GM12878 (cell line): ENCODE data around the gene MAGEA6. TPM values are rescaled to one million over a fixed set of nuclear protein-coding genes. Genes with fewer than 3 reads are reported as not detected.
"Not testable (repeated sequence)": the region's sequence is repeated elsewhere in the genome, so short reads cannot be mapped to it uniquely, and the experiment has no call there.

Experiments used
- ATAC-seq: fragments of 200-7000 bp; cut with Tn5 transposase; 3 replicates; pipeline ENCODE4 v1.9.1; 2020; ENCODE audit warnings: mild to moderate bottlenecking, moderate library complexity
- BruUV-seq: library from RNA; stranded (reverse); fragments of 400-500 nt; replicated peaks from 2 replicates; lab custom pipeline; 2021; lab: Mats Ljungman, UMichigan
- CTCF ChIA-PET: fragments of 300-600 bp; sonication (Branson Sonifier 250); formaldehyde crosslinking; extraction: SDS; loops from one replicate; lab custom pipeline; 2021; ENCODE audit warnings: inconsistent platforms; lab: Yijun Ruan, JAX
- POLR2A ChIA-PET: fragments of 350-600 bp; formaldehyde crosslinking; extraction: SDS; loops from one replicate; lab custom pipeline; 2021; ENCODE audit warnings: inconsistent platforms; lab: Charles Lee
- RAD21 ChIA-PET: fragments of 300-600 bp; sonication (Branson Sonifier 250); formaldehyde crosslinking; loops from one replicate; lab custom pipeline; 2023; ENCODE audit warnings: antibody characterized with exemption; ENCODE audit not compliant: unreplicated experiment; lab: Charles Lee
- SMC1A ChIA-PET: fragments of 300-600 bp; sonication (Branson Sonifier 250); formaldehyde crosslinking; loops from one replicate; lab custom pipeline; 2023; ENCODE audit not compliant: unreplicated experiment, uncharacterized antibody; lab: Charles Lee
- DNase-seq: peaks from one replicate; pipeline ENCODE4 v3.0.0-alpha.2; 2011; ENCODE audit warnings: low read depth, low spot score
- FAIRE-seq: peaks from 3 replicates; lab custom pipeline; 2011; peaks lifted over from hg19 to GRCh38; lab: Jason Lieb, UNC
- H2AFZ ChIP-seq: 2 replicates; pipeline ENCODE4 v1.6.0; 2011; ENCODE audit warnings: low read depth, low read length, control low read depth; ENCODE audit not compliant: control insufficient read depth
- H3K27ac ChIP-seq: 2 replicates; pipeline ENCODE4 v1.5.1; 2011; ENCODE audit warnings: control low read depth; ENCODE audit not compliant: control insufficient read depth, insufficient read depth
- H3K27me3 ChIP-seq, 2 experiments: replicated peaks in 1 of 2; 2 replicates each; pipeline versions ENCODE4 v1.6.0 to v1.6.1; 2011; ENCODE audit warnings: low read length in 1 of 2; ENCODE audit not compliant: control insufficient read depth in 2 of 2, insufficient read depth in 2 of 2
- H3K36me3 ChIP-seq, 2 experiments: 2 replicates each; pipeline ENCODE4 v1.5.1; 2011; ENCODE audit warnings: low read length in 1 of 2; ENCODE audit not compliant: control insufficient read depth in 2 of 2, insufficient read depth in 2 of 2
- H3K4me1 ChIP-seq: 2 replicates; pipeline ENCODE4 v1.6.1; 2011; ENCODE audit warnings: mild to moderate bottlenecking, low read length, moderate library complexity, mixed read lengths; ENCODE audit not compliant: control insufficient read depth, insufficient read depth
- H3K4me2 ChIP-seq: 2 replicates; pipeline ENCODE4 v1.6.0; 2011; ENCODE audit warnings: control low read depth; ENCODE audit not compliant: control insufficient read depth, insufficient read depth
- H3K4me3 ChIP-seq: fragments of 200-600 bp; sonication (generic); 2 replicates; pipeline ENCODE4 v1.5.1; 2016
- H3K79me2 ChIP-seq: 2 replicates; pipeline ENCODE4 v1.6.0; 2011; ENCODE audit warnings: low read length; ENCODE audit not compliant: control insufficient read depth, insufficient read depth
- H3K9ac ChIP-seq: 2 replicates; pipeline ENCODE4 v1.8.0; 2011; ENCODE audit warnings: low read length, control low read depth, mixed read lengths; ENCODE audit not compliant: control insufficient read depth, insufficient read depth
- H3K9me3 ChIP-seq: replicated peaks from 3 replicates; pipeline ENCODE4 v1.5.1; 2011; ENCODE audit warnings: mild to moderate bottlenecking, low read length; ENCODE audit not compliant: control insufficient read depth, insufficient read depth
- H4K20me1 ChIP-seq: 2 replicates; pipeline ENCODE4 v1.6.0; 2011; ENCODE audit not compliant: control insufficient read depth, insufficient read depth
- EED ChIP-seq: sonication (generic); IDR thresholded peaks from 2 replicates; pipeline ENCODE4 v1.6.1; 2016; ENCODE audit warnings: antibody characterized with exemption, low read depth
- STAT1 ChIP-seq: fragments of 450-650 bp; conservative IDR thresholded peaks from 2 replicates; pipeline ENCODE4 v1.6.1; 2014; ENCODE audit warnings: antibody characterized with exemption, mild to moderate bottlenecking
- WGBS: methylation state at CpG from one replicate; pipeline ENCODE4 v1.1.6; 2016; ENCODE audit warnings: low lambda C conversion rate; ENCODE audit not compliant: insufficient replicate concordance, insufficient coverage; ENCODE audit errors: missing lambda C conversion rate; 5-methylcytosine and 5-hydroxymethylcytosine counted together
- in situ Hi-C: fragments of 300-500 bp; cut with MboI; formaldehyde crosslinking; loops from 9 replicates; pipeline ENCODE4 v1.14.3; 2018; ENCODE audit warnings: mixed read lengths
- intact Hi-C: fragments of 100-400 bp; cut with micrococcal nuclease; formaldehyde crosslinking; loops from one replicate; pipeline ENCODE4 v1.14.2; 2022; ENCODE audit not compliant: unreplicated experiment
- polyA plus RNA-seq, 11 experiments: library from polyadenylated mRNA; depleted of rRNA in 4 of 11; unstranded in 6 of 11; stranded (reverse) in 5 of 11; fragments of >200 nt; fragmentation: Nextera tagmentation in 4 of 11; fragmentation: Illumina TruSeq in 1 of 11; extraction: Ambion mirVana in 4 of 11; extraction: Trizol in 1 of 11; gene quantifications; 1 replicate in 1 of 11; 2 replicates in 10 of 11; pipeline versions ENCODE4 v1.2.1 to v1.2.3, GENCODE V29; 2011 to 2016; ENCODE audit warnings: inconsistent platforms in 2 of 11, missing spikeins in 2 of 11, low read depth in 1 of 11
- total RNA-seq, 4 experiments: library from RNA; depleted of rRNA in 3 of 4; stranded (reverse); fragments of >200 nt in 3 of 4; fragmentation: Illumina TruSeq in 1 of 4; extraction: Trizol in 1 of 4; gene quantifications; 2 replicates each; pipeline versions ENCODE4 v1.2.1 to v1.2.3, GENCODE V29; 2013 to 2021
- TF ChIP-seq, protein P1 (sequence below): fragments of 450-650 bp; IDR thresholded peaks from 2 replicates; pipeline ENCODE4 v1.6.1; 2014; ENCODE audit warnings: mild to moderate bottlenecking
- TF ChIP-seq, protein P2 (sequence below): IDR thresholded peaks from 2 replicates; pipeline ENCODE4 v1.6.1; 2012; ENCODE audit warnings: mild to moderate bottlenecking, low read depth, low read length
- TF ChIP-seq, protein P3 (sequence below), 3 experiments: IDR thresholded peaks in 2 of 3; conservative IDR thresholded peaks in 1 of 3; 2 replicates each; pipeline ENCODE4 v1.5.1; 2011; ENCODE audit warnings: low read depth in 3 of 3, low read length in 3 of 3, mild to moderate bottlenecking in 3 of 3, control low read depth in 2 of 3, moderate library complexity in 2 of 3, inconsistent platforms in 1 of 3, mixed read lengths in 1 of 3; ENCODE audit not compliant: control insufficient read depth in 2 of 3, insufficient read depth in 1 of 3; ENCODE audit errors: extremely low read depth in 1 of 3

Gene MAGEA6
- total and polyA plus RNA-seq, 10 of the 15 experiments (the other 5 are each of a cell fraction or from before 2014, with no cell fraction given) = 0.38 to 2.7 TPM; not detected in 8

DNA sequence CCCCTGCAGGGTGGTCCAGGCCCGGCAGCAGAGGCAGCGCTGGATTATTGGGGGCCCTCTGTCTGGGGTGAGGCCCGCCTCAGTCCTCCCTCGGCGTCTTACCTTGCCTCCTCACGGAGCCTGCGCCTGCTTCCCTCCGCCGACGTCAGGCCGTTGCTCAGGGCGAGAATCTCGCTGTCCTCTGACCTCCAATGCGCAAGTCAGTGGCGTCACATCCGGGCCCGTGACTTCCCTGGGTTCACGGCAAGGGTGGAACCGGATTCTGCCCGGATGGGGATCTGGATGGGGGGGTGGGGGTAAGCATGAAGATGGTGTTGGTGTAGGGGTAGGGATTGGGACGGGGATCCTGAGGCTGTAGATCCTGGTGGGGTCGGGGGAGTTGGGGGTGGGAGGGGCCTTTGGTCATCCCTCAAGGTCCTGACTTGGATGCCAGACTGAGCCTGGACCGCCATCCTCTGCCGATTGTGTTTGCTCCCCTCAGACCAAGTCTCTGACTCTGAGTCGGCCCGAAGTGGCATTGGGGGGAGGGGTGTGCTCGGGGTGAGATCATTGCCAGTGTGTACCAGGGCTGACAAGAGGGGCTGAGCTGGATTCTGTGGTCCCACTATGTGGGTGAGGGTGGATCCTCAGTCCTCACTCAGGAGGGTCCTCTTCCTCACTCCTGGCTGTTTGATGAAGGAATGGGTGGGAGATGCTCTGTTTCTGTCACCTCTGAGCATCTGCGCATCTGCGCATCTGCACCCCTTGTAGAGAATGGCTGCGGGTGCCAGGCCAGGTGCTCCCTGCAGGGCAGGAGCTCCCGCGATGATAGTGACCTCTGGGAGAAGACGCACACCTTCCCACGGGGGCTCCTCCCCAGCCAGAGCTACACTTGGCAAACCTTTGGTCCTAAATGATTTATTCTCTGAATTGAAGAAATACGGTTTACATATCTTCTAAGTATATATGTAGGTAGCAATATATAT lies 15.5 kb downstream of the MAGEA6 start, which contains the start of gene MAGEA2:
TSS of gene MAGEA2 (minus strand) at position 157 of the 965 bp plus-strand sequence. CDS start 2,479 bp downstream, outside the sequence.
- H3K4me2 ChIP-seq, CTCF ChIA-PET, RAD21 ChIA-PET, H3K27me3 ChIP-seq, H4K20me1 ChIP-seq, BruUV-seq, FAIRE-seq, DNase-seq, ATAC-seq, H3K4me1 ChIP-seq, H3K9ac ChIP-seq, H3K36me3 ChIP-seq, H3K4me3 ChIP-seq, POLR2A ChIA-PET, H3K79me2 ChIP-seq, H3K27ac ChIP-seq, H2AFZ ChIP-seq, intact Hi-C loops, SMC1A ChIA-PET, H3K9me3 ChIP-seq: not testable (repeated sequence)
- in situ Hi-C loops = loop anchor here (25.0 kb wide), 1 partner anchor 92 kb away; no protein-coding TSS in a partner anchor
- WGBS = no CpG with 5 or more reads among the region's 35 CpGs

DNA sequence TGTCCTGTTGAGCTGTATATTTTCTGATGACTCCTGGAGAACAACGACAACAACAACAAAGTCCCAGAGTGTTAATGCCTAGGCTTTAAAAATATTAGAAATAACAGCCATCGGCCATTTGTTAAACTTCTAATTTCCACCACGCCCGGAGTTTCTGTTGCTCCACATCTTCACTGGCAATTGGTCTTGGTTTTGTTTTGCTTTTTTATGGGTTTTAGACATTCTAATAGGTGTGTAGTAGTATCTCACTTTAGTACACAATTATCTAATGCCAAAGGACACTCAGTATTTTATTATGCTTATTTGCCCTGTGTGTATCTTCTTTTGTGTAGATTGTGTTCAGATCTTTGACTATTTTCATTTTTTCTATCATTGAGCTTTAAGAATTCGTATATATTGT lies 30.9 kb downstream of the MAGEA6 start:
- ChIA-PET RAD21 (no interaction called here), CTCF (no interaction called here), SMC1A (no interaction called here), POLR2A (no interaction called here)
- in situ Hi-C loops (no loop called here), intact Hi-C loops (no loop called here)
- Histone ChIP-seq H3K9ac (no peak overlapping the region), H3K36me3 (no peaks in the 10 kb centered on the region), H3K4me1 (no peaks in the 10 kb centered on the region), H3K4me3 (no peak overlapping the region), H4K20me1 (no peaks in the 10 kb centered on the region), H3K27me3 (no peaks in the 10 kb centered on the region), H3K4me2 (no peak overlapping the region), H3K9me3 (no peaks in the 10 kb centered on the region), H2AFZ (no peak overlapping the region), H3K27ac (no peak overlapping the region), H3K79me2 (no peaks in the 10 kb centered on the region)
- ATAC-seq (no peak), DNase-seq (no peak), FAIRE-seq (no peak)
- TF ChIP-seq EED (no peak), STAT1 (no peak)
- TF ChIP-seq, protein P1, sequence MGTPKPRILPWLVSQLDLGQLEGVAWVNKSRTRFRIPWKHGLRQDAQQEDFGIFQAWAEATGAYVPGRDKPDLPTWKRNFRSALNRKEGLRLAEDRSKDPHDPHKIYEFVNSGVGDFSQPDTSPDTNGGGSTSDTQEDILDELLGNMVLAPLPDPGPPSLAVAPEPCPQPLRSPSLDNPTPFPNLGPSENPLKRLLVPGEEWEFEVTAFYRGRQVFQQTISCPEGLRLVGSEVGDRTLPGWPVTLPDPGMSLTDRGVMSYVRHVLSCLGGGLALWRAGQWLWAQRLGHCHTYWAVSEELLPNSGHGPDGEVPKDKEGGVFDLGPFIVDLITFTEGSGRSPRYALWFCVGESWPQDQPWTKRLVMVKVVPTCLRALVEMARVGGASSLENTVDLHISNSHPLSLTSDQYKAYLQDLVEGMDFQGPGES = no peak
- TF ChIP-seq, protein P2, sequence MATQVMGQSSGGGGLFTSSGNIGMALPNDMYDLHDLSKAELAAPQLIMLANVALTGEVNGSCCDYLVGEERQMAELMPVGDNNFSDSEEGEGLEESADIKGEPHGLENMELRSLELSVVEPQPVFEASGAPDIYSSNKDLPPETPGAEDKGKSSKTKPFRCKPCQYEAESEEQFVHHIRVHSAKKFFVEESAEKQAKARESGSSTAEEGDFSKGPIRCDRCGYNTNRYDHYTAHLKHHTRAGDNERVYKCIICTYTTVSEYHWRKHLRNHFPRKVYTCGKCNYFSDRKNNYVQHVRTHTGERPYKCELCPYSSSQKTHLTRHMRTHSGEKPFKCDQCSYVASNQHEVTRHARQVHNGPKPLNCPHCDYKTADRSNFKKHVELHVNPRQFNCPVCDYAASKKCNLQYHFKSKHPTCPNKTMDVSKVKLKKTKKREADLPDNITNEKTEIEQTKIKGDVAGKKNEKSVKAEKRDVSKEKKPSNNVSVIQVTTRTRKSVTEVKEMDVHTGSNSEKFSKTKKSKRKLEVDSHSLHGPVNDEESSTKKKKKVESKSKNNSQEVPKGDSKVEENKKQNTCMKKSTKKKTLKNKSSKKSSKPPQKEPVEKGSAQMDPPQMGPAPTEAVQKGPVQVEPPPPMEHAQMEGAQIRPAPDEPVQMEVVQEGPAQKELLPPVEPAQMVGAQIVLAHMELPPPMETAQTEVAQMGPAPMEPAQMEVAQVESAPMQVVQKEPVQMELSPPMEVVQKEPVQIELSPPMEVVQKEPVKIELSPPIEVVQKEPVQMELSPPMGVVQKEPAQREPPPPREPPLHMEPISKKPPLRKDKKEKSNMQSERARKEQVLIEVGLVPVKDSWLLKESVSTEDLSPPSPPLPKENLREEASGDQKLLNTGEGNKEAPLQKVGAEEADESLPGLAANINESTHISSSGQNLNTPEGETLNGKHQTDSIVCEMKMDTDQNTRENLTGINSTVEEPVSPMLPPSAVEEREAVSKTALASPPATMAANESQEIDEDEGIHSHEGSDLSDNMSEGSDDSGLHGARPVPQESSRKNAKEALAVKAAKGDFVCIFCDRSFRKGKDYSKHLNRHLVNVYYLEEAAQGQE = no peak
- TF ChIP-seq, protein P3, sequence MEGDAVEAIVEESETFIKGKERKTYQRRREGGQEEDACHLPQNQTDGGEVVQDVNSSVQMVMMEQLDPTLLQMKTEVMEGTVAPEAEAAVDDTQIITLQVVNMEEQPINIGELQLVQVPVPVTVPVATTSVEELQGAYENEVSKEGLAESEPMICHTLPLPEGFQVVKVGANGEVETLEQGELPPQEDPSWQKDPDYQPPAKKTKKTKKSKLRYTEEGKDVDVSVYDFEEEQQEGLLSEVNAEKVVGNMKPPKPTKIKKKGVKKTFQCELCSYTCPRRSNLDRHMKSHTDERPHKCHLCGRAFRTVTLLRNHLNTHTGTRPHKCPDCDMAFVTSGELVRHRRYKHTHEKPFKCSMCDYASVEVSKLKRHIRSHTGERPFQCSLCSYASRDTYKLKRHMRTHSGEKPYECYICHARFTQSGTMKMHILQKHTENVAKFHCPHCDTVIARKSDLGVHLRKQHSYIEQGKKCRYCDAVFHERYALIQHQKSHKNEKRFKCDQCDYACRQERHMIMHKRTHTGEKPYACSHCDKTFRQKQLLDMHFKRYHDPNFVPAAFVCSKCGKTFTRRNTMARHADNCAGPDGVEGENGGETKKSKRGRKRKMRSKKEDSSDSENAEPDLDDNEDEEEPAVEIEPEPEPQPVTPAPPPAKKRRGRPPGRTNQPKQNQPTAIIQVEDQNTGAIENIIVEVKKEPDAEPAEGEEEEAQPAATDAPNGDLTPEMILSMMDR (IDR thresholded peaks at IDR 0.05 in 2 of 3, conservative IDR thresholded peaks at IDR 0.05 in 1 of 3; ENCODE audit: control insufficient read depth in 2 of 3, extremely low read depth in 1 of 3, insufficient read depth in 1 of 3, low read depth in 3 of 3, low read length in 3 of 3) = no peak
- 33% methylated on average over 5 of the region's 5 CpGs for WGBS
- no TSS peak for BruUV-seq
